G401.6 (cell line): ENCODE measurements around the gene A2ML1.
"Not testable (repeated sequence)": the region's sequence is repeated elsewhere in the genome, so short reads cannot be mapped to it uniquely, and the experiment has no call there.

ENCODE experiments used
- FAIRE-seq: peaks from 2 replicates; lab custom pipeline; 2012; peaks lifted over from hg19 to GRCh38; lab: Jason Lieb, UNC

Gene A2ML1

GRCh38 chr12:8855891-8856290 lies 33.5 kb downstream of the A2ML1 start:
- FAIRE-seq, result no peak

- not testable (repeated sequence) for FAIRE-seq
Observed at GRCh38 chr12:8859448-8859847, 37.0 kb downstream of the A2ML1 start.

GRCh38 chr12:8860165-8860961 lies 37.9 kb downstream of the A2ML1 start:
- FAIRE-seq, result no peak

- FAIRE-seq, result no peak
Observed at GRCh38 chr12:8866429-8866828, 44.0 kb downstream of the A2ML1 start.

- FAIRE-seq, result no peak
Observed at GRCh38 chr12:8867009-8867408, 44.6 kb downstream of the A2ML1 start.

GRCh38 chr12:8867786-8868185 lies 45.4 kb downstream of the A2ML1 start:
- no peak for FAIRE-seq

- no peak for FAIRE-seq
Observed at GRCh38 chr12:8870586-8870985, 48.2 kb downstream of the A2ML1 start.

- FAIRE-seq, result no peak
Observed at GRCh38 chr12:8871068-8871467, 48.6 kb downstream of the A2ML1 start.

- no peak for FAIRE-seq
Observed at GRCh38 chr12:8876887-8877286, 54.5 kb downstream of the A2ML1 start.

- FAIRE-seq, result no peak
Observed at GRCh38 chr12:8886502-8887284, 64.3 kb downstream of the A2ML1 start.

- no peak for FAIRE-seq
Observed at GRCh38 chr12:8887285-8887715, 64.9 kb downstream of the A2ML1 start.

- FAIRE-seq, result peak; percentile 83
Observed at GRCh38 chr12:8890313-8891085, 68.1 kb downstream of the A2ML1 start.

GRCh38 chr12:8891976-8892375 lies 69.6 kb downstream of the A2ML1 start:
- FAIRE-seq, result no peak

- FAIRE-seq, result no peak
Observed at GRCh38 chr12:8894378-8894777, 72.0 kb downstream of the A2ML1 start.

- no peak for FAIRE-seq
Observed at GRCh38 chr12:8894986-8895385, 72.6 kb downstream of the A2ML1 start.

- FAIRE-seq, result no peak
Observed at GRCh38 chr12:8897081-8897480, 74.7 kb downstream of the A2ML1 start.

GRCh38 chr12:8899830-8900229 lies 77.4 kb downstream of the A2ML1 start:
- FAIRE-seq, result no peak

- not testable (repeated sequence) for FAIRE-seq
Observed at GRCh38 chr12:8902703-8903102, 80.3 kb downstream of the A2ML1 start.

- no peak for FAIRE-seq
Observed at GRCh38 chr12:8903646-8904045, 81.2 kb downstream of the A2ML1 start.

- FAIRE-seq, result no peak
Observed at GRCh38 chr12:8904665-8905064, 82.2 kb downstream of the A2ML1 start.

GRCh38 chr12:8905546-8905945 lies 83.1 kb downstream of the A2ML1 start:
- no peak for FAIRE-seq

GRCh38 chr12:8906266-8907180 lies 84.1 kb downstream of the A2ML1 start:
- no peak for FAIRE-seq
